Peyer's patch (tissue), 4 donors: ENCODE measurements around the gene PTPRE. TPM values are rescaled to one million over a fixed set of nuclear protein-coding genes. Genes with fewer than 3 reads are reported as not detected.

Experiments used
- DNase-seq, 3 donors: peaks; one replicate each; pipeline ENCODE4 v3.0.0-alpha.2; 2017 to 2019
- H3K27ac ChIP-seq, 4 donors: fragments of 200-600 bp; sonication (generic); one replicate each; pipeline ENCODE4 v1.5.1; 2016 to 2019
- H3K27me3 ChIP-seq, 2 donors: fragments of 200-600 bp; sonication (generic); one replicate each; pipeline ENCODE4 v1.5.1; 2019
- H3K36me3 ChIP-seq, 3 donors: fragments of 200-600 bp; sonication (generic); one replicate each; pipeline ENCODE4 v1.5.1; 2016 to 2019
- H3K4me1 ChIP-seq, 4 donors: fragments of 200-600 bp; sonication (generic); one replicate each; pipeline ENCODE4 v1.5.1; 2016 to 2019
- H3K4me3 ChIP-seq, 4 donors: fragments of 200-600 bp; sonication (generic); 1 replicate in 3 of 4; 2 replicates in 1 of 4; pipeline ENCODE4 v1.5.1; 2016 to 2019; ENCODE audit warnings: mild to moderate bottlenecking in 1 of 4
- H3K9me3 ChIP-seq, 4 donors: fragments of 200-600 bp; sonication (generic); one replicate each; pipeline ENCODE4 v1.5.1; 2016 to 2019; ENCODE audit warnings: mild to moderate bottlenecking in 1 of 4
- CTCF ChIP-seq, 6 experiments: fragments of 450-650 bp in 4 of 6; fragments of 200-600 bp in 2 of 6; sonication (generic) in 1 of 6; IDR thresholded peaks; one replicate each; pipeline ENCODE4 v1.5.1; 2017 to 2019; ENCODE audit warnings: antibody characterized with exemption in 6 of 6, mild to moderate bottlenecking in 3 of 6, moderate library complexity in 1 of 6
- POLR2A ChIP-seq, 2 donors: fragments of 450-650 bp; IDR thresholded peaks; one replicate each; pipeline ENCODE4 v1.5.1; 2017; ENCODE audit warnings: antibody characterized with exemption in 2 of 2, mild to moderate bottlenecking in 2 of 2, moderate library complexity in 2 of 2
- total RNA-seq, 4 donors: library from RNA; depleted of rRNA; stranded (reverse); fragments of >200 nt; gene quantifications; one replicate each; pipeline ENCODE4 v1.1.0, GENCODE V29; 2016

The PTPRE gene
- total RNA-seq, 4 donors from 2014 or later = 24.0 to 48.7 (median 35.4) TPM

DNA sequence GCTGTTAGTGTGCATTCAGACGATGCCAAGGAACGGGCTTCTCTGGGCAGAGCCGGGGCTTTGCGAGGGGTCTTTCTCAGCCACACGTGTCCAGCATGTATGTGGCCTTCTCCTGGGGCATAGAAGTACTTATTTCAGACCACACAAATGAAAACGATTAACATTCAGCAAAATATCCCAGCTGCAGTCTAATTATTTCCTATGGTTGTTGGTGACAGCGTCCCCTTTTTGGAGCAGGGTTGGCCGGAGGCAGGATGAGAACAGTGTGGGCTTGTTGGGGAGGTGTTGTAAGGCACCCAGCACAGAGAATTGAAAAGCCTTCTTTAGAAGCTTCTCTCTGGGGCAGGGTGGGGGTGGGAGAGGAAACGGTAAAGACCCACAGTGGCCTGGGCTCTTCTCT lies 54.2 kb downstream of the PTPRE start:
- Histone ChIP-seq H3K27me3 (no peaks in the 10 kb centered on the region), H3K27ac (no peak overlapping the region), H3K36me3 (no peaks in the 10 kb centered on the region), H3K4me1 (no peaks in the 10 kb centered on the region), H3K9me3 (no peaks in the 10 kb centered on the region), H3K4me3 (no peak overlapping the region)
- TF ChIP-seq CTCF (IDR thresholded peaks at IDR 0.05) = no peak
- TF ChIP-seq POLR2A (IDR thresholded peaks at IDR 0.05) = no peak
- DNase-seq = peak in 1 of 3 donors; percentile 22

GRCh38 chr10:127962205-127962604 lies 55.3 kb downstream of the PTPRE start:
- H3K27ac ChIP-seq = no peak overlapping the region

DNA sequence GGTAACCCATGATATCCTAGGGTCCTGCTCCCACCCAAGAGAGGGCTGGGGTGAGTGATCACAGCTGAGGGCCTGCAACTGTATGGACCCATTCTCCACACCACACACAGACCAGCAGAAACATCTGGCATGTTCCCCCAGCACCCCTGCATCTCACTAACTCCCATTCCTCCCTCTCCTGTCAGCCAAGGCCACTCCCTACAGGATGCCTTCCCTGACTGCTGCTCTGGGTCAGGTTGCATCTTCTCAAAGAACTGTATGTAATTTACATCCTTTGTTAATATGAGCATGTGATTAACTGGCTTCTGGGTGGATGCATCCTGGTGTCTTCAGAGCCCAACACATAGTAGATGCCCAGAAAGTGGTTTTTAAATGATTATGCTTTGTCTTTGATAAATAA lies 56.2 kb downstream of the PTPRE start:
- H3K27ac ChIP-seq = no peak overlapping the region
- DNase-seq = no peak
- H3K9me3 ChIP-seq = no peaks in the 10 kb centered on the region
- H3K36me3 ChIP-seq = no peaks in the 10 kb centered on the region
- no peak overlapping the region for H3K4me3 ChIP-seq
- no peaks in the 10 kb centered on the region for H3K27me3 ChIP-seq
- H3K4me1 ChIP-seq = peaks cover 0 to 1% (median 0%) of the 10 kb centered on the region in 4 donors
- TF ChIP-seq CTCF (IDR thresholded peaks at IDR 0.05) (no peak), POLR2A (IDR thresholded peaks at IDR 0.05) (no peak)

More at GRCh38 chr10:127962205-127962604, 55.3 kb downstream of the PTPRE start:
- Histone ChIP-seq H3K9me3 (no peaks in the 10 kb centered on the region), H3K36me3 (no peaks in the 10 kb centered on the region), H3K27me3 (no peaks in the 10 kb centered on the region), H3K4me3 (no peak overlapping the region), H3K4me1 (no peaks in the 10 kb centered on the region)
- TF ChIP-seq POLR2A (IDR thresholded peaks at IDR 0.05) (no peak), CTCF (IDR thresholded peaks at IDR 0.05) (no peak)
- peak in 2 of 3 donors; percentile 64 to 68 for DNase-seq

DNA sequence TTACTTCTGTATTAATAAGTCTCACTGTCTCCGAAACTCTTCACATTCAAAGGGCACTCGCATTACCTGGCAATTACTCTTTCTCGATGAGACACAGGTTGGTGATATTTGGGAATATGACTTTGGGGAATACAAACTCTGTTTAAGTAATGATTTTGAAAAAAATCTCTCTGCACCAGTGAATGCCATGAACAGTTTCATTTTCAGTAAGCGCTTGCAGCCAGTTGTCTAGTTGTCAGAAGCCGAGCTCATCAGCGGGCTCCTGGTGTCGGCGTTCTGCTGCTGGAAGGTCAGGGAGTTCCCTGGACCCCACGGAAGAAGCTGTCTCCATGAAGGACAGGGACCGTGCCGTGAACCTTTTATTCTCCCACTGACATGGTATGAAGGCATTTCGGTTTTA lies 57.7 kb downstream of the PTPRE start:
- peak in 1 of 3 donors; percentile 35 for DNase-seq
- H3K27me3 ChIP-seq = no peaks in the 10 kb centered on the region
- no peaks in the 10 kb centered on the region for H3K9me3 ChIP-seq
- H3K4me3 ChIP-seq = no peak overlapping the region
- H3K27ac ChIP-seq = no peak overlapping the region
- no peaks in the 10 kb centered on the region for H3K36me3 ChIP-seq
- peaks cover 0 to 3% (median 0%) of the 10 kb centered on the region in 4 donors for H3K4me1 ChIP-seq
- TF ChIP-seq CTCF (IDR thresholded peaks at IDR 0.05) = no peak
- TF ChIP-seq POLR2A (IDR thresholded peaks at IDR 0.05) = no peak

DNA sequence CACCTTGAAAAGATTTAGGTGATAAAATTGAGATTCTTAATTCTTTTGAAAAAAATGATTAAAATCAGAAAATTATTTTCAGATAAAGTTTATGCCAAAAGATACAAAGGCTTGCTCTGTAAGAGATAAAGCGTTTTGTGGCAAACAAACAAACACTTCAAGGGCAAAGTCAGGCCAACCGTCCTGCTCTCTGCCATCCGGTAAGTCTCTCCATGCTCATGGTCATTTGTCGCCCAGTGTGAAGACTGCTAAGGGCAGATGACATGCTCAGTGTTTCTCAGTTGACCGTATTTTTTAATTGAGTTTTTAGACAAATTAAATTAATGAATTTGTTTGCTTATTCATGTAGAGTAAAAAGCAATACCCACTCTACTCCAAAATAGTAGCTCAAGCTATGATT lies 60.0 kb downstream of the PTPRE start:
- Histone ChIP-seq H3K27ac (no peak overlapping the region), H3K9me3 (no peaks in the 10 kb centered on the region), H3K36me3 (no peaks in the 10 kb centered on the region), H3K27me3 (no peaks in the 10 kb centered on the region), H3K4me1 (peaks cover 0 to 3% (median 0%) of the 10 kb centered on the region in 4 donors), H3K4me3 (no peak overlapping the region)
- DNase-seq = peak in 1 of 3 donors; percentile 14
- TF ChIP-seq CTCF (IDR thresholded peaks at IDR 0.05) (no peak), POLR2A (IDR thresholded peaks at IDR 0.05) (no peak)

DNA sequence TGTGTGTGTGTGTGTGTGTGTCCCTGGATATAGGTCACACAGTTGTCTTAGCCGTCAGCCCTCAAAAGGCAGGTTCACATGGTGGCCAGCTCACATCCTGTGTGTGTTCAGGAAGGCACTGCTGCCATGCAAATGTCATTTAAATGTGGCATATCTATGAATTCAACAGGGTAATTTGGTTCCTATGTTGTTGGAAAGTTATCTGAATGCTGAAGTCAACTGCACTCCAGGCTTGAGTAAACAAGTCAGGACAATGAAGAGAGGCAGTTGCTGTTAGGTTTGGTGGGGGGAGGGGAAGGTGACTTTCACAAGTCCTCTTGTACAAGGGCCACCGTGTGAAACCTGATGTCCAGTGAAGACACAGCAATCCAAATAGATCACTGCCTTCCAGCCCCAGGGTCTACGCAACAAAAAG lies 61.1 kb downstream of the PTPRE start:
- H3K4me3 ChIP-seq = no peak overlapping the region
- H3K4me1 ChIP-seq = peaks cover 0 to 3% (median 0%) of the 10 kb centered on the region in 4 donors
- DNase-seq = peak in 1 of 3 donors; percentile 23
- peak overlapping the region in 1 of 4 donors; percentile 17 for H3K27ac ChIP-seq
- H3K27me3 ChIP-seq = no peaks in the 10 kb centered on the region
- H3K9me3 ChIP-seq = no peaks in the 10 kb centered on the region
- TF ChIP-seq POLR2A (IDR thresholded peaks at IDR 0.05) (no peak), CTCF (IDR thresholded peaks at IDR 0.05) (no peak)
- H3K36me3 ChIP-seq = no peaks in the 10 kb centered on the region
